Measurements from ENCODE around the gene FKBP14. TPM values are rescaled to one million over a fixed set of nuclear protein-coding genes. Genes with fewer than 3 reads are reported as not detected.

The FKBP14 gene, protein sequence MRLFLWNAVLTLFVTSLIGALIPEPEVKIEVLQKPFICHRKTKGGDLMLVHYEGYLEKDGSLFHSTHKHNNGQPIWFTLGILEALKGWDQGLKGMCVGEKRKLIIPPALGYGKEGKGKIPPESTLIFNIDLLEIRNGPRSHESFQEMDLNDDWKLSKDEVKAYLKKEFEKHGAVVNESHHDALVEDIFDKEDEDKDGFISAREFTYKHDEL
- total RNA-seq = 34.6 and 35.9 TPM in 2 replicates
- long read RNA-seq, full-length matches to known transcripts = 191 of 198 reads
- long read RNA-seq, partial matches to known transcripts = 0 of 198 reads
- long read RNA-seq, other reads (novel, unspliced or antisense) = 7 of 198 reads

DNA sequence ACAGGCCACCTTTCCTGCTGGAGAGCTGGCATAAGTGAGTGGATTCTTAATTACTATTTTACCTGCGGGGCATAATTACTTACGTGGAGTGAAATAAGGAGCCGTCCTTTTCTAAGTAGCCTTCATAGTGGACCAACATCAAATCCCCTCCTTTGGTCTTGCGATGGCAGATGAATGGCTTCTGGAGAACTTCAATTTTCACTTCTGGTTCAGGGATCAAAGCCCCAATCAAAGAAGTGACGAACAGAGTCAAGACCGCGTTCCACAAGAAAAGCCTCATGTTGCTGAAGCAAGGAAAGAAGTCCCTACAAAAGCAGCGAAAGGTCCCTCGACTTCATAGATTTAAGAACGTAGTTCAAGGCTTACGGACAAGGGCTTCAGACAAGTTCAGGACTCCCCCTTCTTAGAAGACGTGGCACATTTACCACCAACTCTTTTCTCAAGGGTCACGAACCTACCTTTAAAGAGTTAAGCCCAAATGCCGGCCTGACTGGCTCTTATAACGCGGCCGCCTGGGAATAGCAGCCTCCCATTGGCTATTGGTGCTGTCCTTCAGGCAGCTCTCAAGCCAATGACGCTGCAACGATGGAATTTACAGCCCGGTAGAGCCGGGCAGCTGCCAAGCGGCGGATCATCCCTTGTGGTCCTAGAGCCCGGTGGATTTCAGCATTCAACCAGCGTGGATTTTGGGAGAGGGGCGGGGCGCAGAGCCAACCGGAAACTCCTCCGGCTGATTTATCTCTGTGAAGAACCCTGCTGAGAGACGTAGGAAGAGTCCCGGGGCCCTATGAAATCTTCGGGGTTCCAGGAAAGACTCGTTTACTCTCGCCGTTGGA, at the start of gene FKBP14:
TSS of gene FKBP14 (minus strand) at position 474 of the 836 bp plus-strand sequence. CDS start at position 280, 194 bp downstream.
- no peaks in the 10 kb centered on the region for H3K9me3 Mint-ChIP-seq (ENCODE audit: unreplicated experiment)
- H3K27ac Mint-ChIP-seq (ENCODE audit: unreplicated experiment) = peak within 1 kb of the TSS; percentile 88
- H3K4me3 Mint-ChIP-seq (ENCODE audit: unreplicated experiment) = no peak within 1 kb of the TSS

DNA sequence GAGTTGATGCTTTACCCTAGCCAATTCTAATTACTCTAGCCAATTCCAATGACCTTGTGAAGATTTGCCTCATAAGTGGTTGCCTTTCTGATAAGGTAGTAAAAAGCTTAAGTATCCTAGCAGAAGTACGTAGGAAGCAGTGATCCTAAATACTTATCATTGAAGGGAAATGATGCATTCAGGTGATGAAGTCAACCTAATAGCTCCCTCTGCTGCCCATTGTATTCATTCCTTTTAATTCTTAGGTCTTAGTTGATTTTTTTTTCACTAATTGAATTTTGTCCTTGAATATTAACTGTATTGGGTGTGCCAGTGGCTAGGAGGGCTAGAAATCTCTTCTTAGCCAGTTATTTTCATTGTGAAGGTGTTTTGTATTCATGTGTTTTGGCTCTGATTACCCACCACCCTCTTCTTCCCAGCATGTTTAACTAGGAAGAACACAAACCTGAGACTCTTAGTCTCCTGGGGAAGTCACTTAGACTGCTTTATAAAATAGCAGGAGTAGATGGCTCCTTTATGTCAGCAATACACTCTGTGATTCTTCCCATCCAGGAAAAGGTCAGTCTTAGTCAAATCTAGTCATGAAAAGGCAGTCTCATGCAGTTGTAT, 48.0 kb upstream of the FKBP14 start:
- Mint-ChIP-seq H3K4me3 (ENCODE audit: unreplicated experiment) (no peak overlapping the region), H3K27me3 (ENCODE audit: unreplicated experiment) (no peaks in the 10 kb centered on the region), H3K4me1 (ENCODE audit: unreplicated experiment) (peaks cover 11% of the 10 kb centered on the region), H3K27ac (ENCODE audit: unreplicated experiment) (no peak overlapping the region), H3K36me3 (ENCODE audit: unreplicated experiment) (peaks cover 36% of the 10 kb centered on the region), H3K9me3 (ENCODE audit: unreplicated experiment) (no peaks in the 10 kb centered on the region)
- TF ChIP-seq, protein P1, sequence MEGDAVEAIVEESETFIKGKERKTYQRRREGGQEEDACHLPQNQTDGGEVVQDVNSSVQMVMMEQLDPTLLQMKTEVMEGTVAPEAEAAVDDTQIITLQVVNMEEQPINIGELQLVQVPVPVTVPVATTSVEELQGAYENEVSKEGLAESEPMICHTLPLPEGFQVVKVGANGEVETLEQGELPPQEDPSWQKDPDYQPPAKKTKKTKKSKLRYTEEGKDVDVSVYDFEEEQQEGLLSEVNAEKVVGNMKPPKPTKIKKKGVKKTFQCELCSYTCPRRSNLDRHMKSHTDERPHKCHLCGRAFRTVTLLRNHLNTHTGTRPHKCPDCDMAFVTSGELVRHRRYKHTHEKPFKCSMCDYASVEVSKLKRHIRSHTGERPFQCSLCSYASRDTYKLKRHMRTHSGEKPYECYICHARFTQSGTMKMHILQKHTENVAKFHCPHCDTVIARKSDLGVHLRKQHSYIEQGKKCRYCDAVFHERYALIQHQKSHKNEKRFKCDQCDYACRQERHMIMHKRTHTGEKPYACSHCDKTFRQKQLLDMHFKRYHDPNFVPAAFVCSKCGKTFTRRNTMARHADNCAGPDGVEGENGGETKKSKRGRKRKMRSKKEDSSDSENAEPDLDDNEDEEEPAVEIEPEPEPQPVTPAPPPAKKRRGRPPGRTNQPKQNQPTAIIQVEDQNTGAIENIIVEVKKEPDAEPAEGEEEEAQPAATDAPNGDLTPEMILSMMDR (IDR thresholded peaks at IDR 0.05) = peak; percentile 54
- DNase-seq (ENCODE audit: extremely low spot score, unreplicated experiment) = no peak

More for the DNA sequence above, at the start of gene FKBP14:
- H3K4me1 Mint-ChIP-seq (ENCODE audit: unreplicated experiment) = peaks cover 39% of the 10 kb centered on the region
- H3K36me3 Mint-ChIP-seq (ENCODE audit: unreplicated experiment) = no peaks in the 10 kb centered on the region
- H3K27me3 Mint-ChIP-seq (ENCODE audit: unreplicated experiment) = no peaks in the 10 kb centered on the region
- DNase-seq (ENCODE audit: extremely low spot score, unreplicated experiment) = peak; percentile 97
- TF ChIP-seq, protein P1 (IDR thresholded peaks at IDR 0.05) = no peak

DNA sequence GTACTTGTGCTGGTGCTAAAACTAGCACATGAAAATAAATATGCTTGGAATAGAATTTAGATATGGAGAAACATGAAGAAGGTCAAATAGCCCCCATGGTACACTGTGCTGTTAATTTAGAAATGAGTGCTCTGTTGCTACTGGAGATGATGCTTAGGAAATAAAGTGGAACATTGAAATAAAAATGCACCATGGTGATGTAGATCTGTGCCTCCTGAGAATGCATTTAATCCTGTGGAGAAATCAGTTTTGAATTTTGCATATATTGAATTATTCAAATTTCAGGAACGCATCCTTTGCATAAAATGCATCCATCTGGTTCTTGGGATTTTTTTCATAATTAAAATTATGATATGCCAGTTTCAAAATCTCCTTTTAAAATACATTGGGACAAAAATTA, 46.2 kb upstream of the FKBP14 start:
- no peak for DNase-seq (ENCODE audit: extremely low spot score, unreplicated experiment)
- Mint-ChIP-seq H3K36me3 (ENCODE audit: unreplicated experiment) (peaks cover 28% of the 10 kb centered on the region), H3K27me3 (ENCODE audit: unreplicated experiment) (no peaks in the 10 kb centered on the region), H3K9me3 (ENCODE audit: unreplicated experiment) (no peaks in the 10 kb centered on the region), H3K27ac (ENCODE audit: unreplicated experiment) (no peak overlapping the region), H3K4me3 (ENCODE audit: unreplicated experiment) (no peak overlapping the region), H3K4me1 (ENCODE audit: unreplicated experiment) (peaks cover 21% of the 10 kb centered on the region)
- TF ChIP-seq, protein P1 (IDR thresholded peaks at IDR 0.05) = no peak

DNA sequence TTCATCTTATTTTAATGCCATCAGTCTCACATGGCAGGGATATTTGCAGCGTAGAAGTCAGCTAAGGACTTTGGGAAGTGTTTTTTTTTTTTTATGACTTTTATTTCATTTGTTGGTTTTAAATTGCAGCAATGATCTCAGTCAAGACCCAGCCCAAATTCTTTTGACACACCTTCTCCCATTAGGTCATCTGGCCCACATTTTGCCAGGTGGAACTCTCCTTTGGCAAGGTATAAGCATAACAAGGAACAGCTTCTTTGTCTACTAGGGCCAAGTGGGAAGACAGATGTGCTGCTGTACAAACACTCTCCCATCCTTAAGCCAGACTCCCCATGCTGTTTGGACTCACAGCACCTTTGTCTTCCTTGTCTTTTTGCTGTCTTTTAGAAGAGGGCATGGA, 43.5 kb upstream of the FKBP14 start:
- no peak overlapping the region for H3K4me3 Mint-ChIP-seq (ENCODE audit: unreplicated experiment)
- peaks cover 21% of the 10 kb centered on the region for H3K4me1 Mint-ChIP-seq (ENCODE audit: unreplicated experiment)
- H3K27me3 Mint-ChIP-seq (ENCODE audit: unreplicated experiment) = no peaks in the 10 kb centered on the region
- no peak for DNase-seq (ENCODE audit: extremely low spot score, unreplicated experiment)
- H3K36me3 Mint-ChIP-seq (ENCODE audit: unreplicated experiment) = peaks cover 24% of the 10 kb centered on the region
- no peak overlapping the region for H3K27ac Mint-ChIP-seq (ENCODE audit: unreplicated experiment)
- no peaks in the 10 kb centered on the region for H3K9me3 Mint-ChIP-seq (ENCODE audit: unreplicated experiment)
- TF ChIP-seq, protein P1 (IDR thresholded peaks at IDR 0.05) = no peak
